Sigmoid colon (tissue), 4 donors: Measurements from ENCODE around the gene TEP1.

ENCODE experiments used
- EP300 ChIP-seq, 4 donors: sonication (generic); formaldehyde crosslinking; IDR thresholded peaks; one replicate each; pipeline ENCODE4 v1.6.1; 2017; ENCODE audit warnings: antibody characterized with exemption in 4 of 4
- POLR2A ChIP-seq, 2 donors: fragments of 450-650 bp; IDR thresholded peaks; one replicate each; pipeline ENCODE4 v1.6.1; 2016; ENCODE audit warnings: antibody characterized with exemption in 2 of 2, mild to moderate bottlenecking in 2 of 2, moderate library complexity in 2 of 2
- POLR2AphosphoS5 ChIP-seq, 4 donors: sonication (generic); formaldehyde crosslinking; IDR thresholded peaks; one replicate each; pipeline ENCODE4 v1.6.1; 2017; ENCODE audit warnings: antibody characterized with exemption in 4 of 4
- TF ChIP-seq, protein P1 (sequence below), 4 experiments: fragments of 450-650 bp in 3 of 4; fragments of 200-600 bp in 1 of 4; IDR thresholded peaks; one replicate each; pipeline ENCODE4 v1.5.1; 2016 to 2019; ENCODE audit warnings: antibody characterized with exemption in 4 of 4, mild to moderate bottlenecking in 3 of 4, moderate library complexity in 2 of 4

DNA sequence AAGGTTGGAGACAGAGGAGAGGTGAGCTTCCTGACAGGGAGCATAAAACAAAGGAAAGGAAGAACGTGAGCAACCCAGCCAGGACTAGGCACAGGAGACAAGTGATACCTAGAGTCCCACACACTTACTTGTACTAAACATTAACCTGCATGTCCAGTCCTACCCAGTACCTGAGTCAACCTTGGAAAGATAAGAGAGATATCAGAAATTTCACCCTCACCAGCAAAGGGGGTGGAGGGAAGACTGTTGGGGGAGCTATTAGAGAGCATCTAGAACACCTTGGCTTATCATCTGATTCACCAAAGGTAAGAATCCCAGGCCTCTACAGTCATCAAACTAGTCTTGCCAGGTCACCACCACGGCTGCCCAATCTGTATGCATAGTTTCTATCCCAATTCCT lies 11.6 kb upstream of the TEP1 start:
- TF ChIP-seq, protein P1, sequence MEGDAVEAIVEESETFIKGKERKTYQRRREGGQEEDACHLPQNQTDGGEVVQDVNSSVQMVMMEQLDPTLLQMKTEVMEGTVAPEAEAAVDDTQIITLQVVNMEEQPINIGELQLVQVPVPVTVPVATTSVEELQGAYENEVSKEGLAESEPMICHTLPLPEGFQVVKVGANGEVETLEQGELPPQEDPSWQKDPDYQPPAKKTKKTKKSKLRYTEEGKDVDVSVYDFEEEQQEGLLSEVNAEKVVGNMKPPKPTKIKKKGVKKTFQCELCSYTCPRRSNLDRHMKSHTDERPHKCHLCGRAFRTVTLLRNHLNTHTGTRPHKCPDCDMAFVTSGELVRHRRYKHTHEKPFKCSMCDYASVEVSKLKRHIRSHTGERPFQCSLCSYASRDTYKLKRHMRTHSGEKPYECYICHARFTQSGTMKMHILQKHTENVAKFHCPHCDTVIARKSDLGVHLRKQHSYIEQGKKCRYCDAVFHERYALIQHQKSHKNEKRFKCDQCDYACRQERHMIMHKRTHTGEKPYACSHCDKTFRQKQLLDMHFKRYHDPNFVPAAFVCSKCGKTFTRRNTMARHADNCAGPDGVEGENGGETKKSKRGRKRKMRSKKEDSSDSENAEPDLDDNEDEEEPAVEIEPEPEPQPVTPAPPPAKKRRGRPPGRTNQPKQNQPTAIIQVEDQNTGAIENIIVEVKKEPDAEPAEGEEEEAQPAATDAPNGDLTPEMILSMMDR (IDR thresholded peaks at IDR 0.05), result no peak
- TF ChIP-seq POLR2A (IDR thresholded peaks at IDR 0.05), result no peak
- TF ChIP-seq EP300 (IDR thresholded peaks at IDR 0.05), result no peak
- TF ChIP-seq POLR2AphosphoS5 (IDR thresholded peaks at IDR 0.05), result no peak
